ENCODE data around the gene FAM117B. TPM values are rescaled to one million over a fixed set of nuclear protein-coding genes. Genes with fewer than 3 reads are reported as not detected.

FAM117B gene
- total RNA-seq: 51.6 TPM

DNA sequence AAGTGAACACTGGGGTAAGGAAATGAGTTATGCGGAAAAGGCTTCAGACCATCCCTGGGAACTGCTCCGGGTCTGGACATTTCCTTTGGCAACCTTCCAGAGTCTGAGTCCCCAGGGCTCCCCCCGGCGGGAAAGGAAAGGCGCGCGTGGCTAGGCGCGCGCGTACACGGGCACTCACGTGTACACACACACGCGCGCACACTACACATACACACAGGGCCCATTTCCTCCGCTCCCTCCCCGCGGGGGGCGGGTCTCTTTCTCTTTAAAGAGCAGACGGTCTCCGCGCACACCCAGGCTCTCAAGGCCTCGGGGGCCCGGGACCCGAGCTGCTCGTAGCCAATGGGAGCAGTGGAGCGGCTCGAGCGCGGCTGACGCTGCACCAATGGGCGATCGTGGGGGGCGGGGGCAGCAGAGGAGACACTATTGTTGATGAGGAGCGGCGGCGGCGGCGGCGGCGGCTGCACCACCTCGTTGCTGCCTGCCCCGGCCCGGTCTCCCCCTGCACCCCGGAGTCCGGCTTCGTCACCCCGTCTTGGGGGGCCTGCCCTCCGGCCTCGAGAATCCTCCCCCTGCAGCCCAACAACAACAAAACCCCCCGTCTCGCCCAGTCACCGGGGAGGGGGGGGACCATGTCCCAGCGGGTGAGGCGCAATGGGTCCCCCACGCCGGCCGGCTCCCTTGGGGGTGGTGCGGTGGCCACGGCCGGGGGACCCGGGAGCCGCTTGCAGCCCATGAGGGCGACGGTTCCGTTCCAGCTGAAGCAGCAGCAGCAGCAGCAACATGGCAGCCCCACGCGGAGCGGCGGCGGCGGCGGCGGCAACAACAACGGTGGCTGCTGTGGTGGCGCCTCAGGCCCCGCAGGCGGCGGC is at the start of gene FAM117B:
TSS of gene FAM117B (plus strand) at position 414 of the 872 bp plus-strand sequence. CDS start at position 633, 219 bp downstream.

Small RNA genes within 50 kb of the gene (small RNA-seq; reads per million reads assigned to genes)
- gene MTND4LP17 (ENCODE audit: low replicate concordance): not detected

Other genes starting within 250 kb of the FAM117B start
- gene ICA1L, start 236.8 kb downstream of the FAM117B start, total RNA-seq: 230 TPM

All from parietal lobe (tissue), 2 donors.